M059J (cell line): Measurements from ENCODE around the gene IRF3. TPM values are rescaled to one million over a fixed set of nuclear protein-coding genes. Genes with fewer than 3 reads are reported as not detected.

Experiments used
- DNase-seq: peaks from one replicate; pipeline ENCODE4 v3.0.0-alpha.2; 2012; ENCODE audit warnings: low read depth
- total RNA-seq: library from RNA; depleted of rRNA; stranded (reverse); fragments of >200 nt; shearing (Covaris generic); gene quantifications from 2 replicates; pipeline ENCODE4 v1.2.3, GENCODE V29; 2014

IRF3 gene
- total RNA-seq, 1 experiment from 2014 or later, result 186 TPM

DNA sequence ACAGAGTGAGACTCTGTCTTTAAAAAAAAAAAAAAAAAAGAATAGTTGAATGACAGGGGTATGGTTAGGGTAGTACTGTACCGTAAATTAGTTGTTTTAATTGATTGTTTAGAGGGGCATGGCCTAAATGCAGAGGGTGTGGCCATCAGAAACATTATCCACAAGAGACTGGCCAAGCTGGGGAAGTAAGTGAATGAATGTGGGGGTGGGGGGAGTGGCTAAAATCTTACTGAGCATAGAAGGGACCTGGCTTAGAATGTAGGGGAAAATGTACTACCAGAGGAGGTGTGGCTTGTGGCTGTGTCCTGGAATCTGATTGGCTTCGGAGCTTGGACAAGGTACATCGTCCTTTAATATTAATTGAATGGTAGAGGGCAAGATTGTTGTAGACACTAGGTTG is 3.9 kb upstream of the IRF3 start:
- no peak for DNase-seq

DNA sequence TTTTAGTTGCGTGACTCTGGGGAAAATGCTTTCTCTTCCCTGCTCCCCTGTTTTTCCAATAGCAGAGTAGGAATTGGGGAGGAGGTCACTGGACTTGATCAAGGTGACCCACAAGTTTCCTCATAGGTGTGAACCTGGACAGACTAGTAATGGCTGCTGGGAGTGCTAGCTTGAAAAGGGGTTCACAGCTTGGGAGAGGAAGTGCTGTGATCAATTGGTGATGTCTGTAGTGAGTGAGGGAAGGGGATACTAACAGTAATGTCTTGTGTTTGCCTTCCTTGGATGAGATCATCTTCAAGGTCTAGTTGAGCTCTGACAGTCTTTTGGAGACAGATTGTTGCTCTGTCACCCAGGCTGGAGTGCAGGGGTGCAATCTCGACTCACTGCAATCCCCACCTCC is 1.8 kb upstream of the IRF3 start:
- DNase-seq, result no peak

DNA sequence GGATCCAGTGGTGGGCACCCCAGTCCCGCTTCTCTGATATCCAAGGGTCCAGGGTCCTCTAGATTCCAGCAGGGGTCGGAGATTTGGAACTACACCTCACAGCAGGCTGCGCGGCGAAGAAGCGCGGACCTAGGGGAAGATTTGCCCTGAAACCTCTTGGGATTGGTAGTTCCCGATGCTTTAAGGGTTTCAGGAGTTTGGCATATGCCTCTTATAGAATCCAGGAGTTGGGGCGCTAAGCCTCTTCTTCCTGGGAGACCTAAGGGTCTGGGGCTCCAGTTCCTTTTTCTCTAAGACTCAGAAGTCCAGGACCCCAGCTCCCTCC is 425 bp upstream of the IRF3 start:
- no peak for DNase-seq

DNA sequence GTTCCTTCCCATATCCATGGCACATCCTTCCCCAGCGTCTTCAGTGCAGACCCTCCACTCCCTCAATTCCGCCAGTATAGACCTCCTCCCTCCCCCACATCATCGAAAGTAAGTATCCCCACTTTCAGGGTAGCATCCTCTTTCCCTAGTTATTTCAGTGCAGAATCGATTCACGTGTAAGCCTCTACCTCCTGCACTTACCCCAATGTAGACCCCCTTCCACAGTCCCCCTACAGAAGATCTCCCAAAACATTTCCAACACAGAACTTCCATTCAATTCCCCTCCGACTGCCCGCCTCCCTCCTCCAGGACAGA is 664 bp downstream of the IRF3 start:
- no peak for DNase-seq

DNA sequence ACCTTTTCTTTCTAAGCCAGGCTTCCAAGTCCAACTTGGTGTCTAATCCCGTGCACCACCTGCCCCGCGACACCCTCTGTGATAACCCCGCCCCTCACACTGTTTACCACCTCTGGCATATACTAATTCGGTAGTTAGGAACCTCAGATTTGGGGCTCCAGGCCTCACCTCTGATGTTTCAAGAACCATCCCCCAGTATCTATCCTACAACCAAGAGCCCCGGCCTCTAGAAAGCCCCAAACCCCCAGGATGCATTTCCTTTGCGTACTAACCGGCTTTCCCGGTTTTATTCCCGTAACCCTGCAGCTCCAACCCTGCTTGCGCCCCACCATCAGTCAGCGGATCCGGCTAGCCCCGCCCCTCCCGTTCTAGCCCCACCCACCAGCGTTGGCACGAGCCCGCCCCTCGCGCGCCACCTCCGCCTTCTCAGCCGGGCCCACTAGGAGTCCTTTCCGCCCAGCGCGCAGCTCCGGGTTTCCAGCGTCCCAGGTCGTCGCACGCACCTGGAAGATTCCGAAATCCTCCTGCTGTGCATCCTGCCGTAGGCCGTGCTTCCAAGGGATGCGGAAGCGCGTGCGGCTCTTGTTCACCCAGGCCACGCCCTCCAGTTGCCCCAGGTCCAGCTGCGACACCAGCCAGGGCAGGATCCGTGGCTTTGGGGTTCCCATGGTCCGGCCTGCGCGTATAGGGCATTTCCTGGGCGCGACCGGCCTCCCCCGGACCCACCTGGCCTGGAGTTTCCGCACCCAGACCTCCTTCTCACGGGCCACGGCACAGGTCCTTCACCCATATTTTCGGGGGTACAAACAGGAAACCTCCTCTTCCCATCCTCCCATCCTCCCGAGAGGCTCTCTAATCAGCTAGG is 1.3 kb downstream of the IRF3 start:
- DNase-seq, result peak; percentile 96

DNA sequence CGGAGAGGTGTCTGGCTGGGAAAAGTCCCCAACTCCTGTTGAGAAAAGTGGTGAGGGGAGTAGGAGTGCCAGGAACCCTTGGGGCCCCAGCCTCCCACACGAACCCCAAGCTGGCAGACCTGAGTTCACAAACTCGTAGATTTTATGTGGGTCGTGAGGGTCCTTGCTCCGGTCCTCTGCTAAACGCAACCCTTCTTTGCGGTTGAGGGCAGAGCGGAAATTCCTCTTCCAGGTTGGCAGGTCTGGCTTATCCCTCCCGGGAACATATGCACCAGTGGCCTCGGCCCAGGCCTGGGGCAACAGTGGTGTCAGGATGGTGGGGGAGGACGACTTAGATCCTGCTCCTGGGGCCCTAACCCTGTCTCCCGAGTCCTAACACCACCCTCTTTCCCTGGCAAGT is 2.4 kb downstream of the IRF3 start:
- no peak for DNase-seq

DNA sequence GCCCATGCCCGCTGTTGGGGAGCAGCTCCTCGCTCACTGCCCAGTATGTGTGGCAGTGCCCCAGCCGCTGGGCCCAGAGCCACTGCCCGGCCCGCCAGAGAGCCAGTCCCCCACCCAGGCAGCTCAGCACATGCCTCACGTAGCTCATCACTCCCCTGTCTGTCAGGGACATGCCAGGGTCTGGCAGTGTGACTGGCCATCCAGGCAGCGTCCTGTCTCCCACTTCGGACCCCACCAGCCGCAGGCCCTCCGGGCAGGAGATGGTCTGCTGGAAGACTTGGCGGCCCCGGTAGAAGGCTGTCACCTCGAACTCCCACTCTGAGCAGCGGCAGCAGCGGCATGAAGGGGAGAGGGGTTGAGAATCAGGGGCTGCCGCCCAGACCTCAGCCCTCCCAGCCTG is 3.6 kb downstream of the IRF3 start:
- no peak for DNase-seq

DNA sequence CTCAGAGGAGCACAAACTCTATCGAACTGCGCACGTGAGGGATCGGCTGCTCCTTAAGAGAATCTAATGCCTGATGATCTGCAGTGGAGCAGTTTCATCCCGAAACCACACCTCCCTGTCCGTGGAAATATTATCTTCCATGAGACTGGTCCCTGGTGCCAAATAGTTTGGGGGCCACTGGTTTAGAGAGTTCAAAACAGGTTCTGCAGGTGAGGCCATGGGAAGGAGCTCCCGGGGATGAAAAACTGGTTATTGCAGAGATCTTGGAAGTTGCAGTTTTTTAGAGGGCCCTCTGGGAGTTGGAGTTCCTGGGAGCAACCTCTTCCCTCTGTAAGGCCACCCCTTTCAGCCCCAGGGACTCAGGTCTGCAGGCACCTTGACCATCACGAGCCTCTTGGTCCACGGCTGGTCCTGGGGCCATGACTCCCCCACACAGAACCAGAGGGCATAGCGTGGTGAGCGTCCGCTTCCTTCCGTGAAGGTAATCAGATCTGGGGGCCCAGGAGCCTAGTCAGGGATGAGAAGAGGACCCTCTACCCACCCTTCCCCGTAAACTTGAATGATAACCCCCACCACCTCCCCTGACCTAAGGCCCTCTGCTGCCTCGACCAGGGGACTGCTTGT is 5.2 kb downstream of the IRF3 start:
- no peak for DNase-seq

DNA sequence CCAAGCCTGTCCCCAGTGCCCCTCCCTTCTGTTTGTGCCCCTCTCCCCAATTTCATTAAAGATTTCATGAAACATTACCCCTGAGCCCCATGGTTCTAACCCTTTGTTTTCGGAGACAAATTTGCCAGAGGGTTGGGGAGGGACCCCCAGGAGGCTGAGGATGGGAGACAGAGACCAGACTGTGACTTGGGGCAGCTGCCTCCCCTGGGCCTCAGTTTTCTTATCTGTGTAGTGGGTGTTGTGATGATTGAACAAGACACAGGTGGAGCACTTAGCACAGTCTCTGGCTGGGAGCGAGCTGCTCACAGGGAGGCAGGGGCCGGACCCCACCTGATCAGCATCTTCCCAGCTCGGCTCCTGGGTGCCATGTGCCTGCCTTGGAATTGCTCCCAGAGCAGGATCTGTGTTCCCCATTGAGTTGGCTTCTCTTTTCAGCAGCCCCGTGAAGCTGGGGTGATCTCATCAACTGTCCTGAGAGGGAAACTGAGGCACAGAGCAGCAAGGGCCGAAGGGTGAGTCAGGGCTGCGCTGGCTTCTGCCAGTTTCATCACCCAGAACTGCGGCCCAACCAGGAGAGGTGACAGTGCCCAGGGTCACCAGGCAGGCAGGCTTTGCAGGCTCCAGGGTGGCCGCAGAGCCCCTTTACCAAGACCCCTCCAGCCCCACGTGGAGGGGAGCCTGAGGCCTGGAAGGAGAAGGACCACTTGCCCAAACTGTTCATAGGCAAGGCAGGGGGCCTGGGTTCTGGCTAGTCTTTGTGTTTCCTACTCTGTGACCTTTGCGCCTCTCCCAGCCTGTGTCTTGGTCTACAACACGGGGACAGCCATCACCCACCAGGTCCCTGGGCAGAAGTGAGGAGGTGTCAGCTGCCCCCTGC is 6.9 kb downstream of the IRF3 start:
- no peak for DNase-seq

DNA sequence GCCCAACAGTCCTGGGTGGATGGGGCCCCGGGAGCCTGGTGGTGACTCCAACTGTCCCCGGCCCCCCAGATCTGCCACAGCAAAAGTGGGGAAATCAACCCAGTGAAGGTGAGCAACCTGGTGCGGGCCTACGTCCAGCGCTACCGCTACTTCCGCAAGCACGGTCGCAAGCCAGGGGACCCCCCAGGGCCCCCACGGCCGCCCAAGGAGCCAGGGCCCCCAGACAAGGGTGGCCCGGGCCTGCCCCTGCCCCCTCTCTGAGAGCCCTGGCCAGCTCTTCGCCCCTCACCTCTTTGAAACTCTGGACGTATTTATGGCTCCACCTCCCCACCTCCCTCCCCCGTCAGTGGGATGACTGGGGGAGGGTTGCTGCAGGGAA is 7.5 kb downstream of the IRF3 start:
- DNase-seq, result no peak

DNA sequence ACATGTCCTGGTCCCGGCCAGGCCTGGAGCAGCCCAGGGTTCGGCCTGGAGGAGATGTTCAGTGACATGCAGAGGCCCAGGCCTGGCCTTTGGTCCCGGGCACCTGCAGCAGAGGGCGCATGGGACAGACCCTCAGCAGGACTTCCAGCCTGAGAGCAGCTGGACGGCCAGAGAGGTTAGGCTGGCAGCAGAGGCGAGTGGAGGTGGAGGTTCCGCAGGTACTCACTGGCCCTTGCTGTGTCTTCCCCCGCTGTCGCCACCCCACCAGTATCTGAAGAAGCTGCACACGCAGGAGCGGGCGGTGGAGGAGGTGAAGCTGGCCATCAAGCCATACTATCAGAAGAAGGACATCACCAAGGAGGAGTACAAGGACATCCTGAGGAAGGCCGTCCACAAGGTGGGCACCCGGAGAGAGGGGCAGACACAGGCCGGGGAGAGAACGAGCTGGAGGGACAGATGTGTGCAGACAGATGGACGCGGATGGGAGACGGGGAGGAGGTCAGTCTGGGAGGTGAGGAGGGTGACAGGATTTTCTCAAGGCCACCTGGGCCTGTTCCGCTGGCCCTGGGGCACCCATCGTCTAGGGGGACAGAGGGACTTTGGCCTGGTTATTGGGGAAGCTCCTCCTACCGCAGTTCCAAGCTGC is 8.0 kb downstream of the IRF3 start:
- no peak for DNase-seq

DNA sequence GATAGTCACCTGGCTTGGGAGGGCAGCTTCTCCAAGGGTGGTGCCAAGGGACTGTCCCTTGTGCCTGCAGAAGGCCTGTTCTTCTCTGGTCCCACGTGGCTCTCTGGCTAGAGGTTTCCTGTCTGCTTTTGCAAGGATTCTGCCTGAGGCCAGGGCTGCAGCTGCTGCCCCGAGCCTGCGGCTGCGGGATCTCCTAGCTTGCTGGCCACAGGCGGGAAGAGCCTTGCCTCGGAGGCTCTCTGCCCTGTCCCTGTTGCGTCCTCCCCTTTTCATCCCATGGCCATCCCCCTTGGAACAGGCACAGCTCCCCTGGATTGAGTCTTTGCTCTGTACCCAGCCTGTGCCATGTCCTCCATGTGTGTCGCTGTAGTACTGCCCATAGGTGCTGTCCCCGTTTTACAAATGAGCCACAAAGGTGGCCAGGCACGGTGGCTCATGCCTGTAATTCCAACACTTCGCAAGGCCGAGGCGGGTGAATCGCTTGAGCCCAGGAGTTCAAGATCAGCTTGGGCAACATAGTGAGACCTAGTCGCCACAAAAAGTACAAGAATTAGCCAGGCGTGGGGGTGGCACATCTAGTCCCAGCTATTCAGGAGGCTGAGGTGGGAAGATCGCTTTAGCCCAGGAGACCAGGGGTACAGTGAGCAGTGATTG is 9.1 kb downstream of the IRF3 start:
- DNase-seq, result no peak

DNA sequence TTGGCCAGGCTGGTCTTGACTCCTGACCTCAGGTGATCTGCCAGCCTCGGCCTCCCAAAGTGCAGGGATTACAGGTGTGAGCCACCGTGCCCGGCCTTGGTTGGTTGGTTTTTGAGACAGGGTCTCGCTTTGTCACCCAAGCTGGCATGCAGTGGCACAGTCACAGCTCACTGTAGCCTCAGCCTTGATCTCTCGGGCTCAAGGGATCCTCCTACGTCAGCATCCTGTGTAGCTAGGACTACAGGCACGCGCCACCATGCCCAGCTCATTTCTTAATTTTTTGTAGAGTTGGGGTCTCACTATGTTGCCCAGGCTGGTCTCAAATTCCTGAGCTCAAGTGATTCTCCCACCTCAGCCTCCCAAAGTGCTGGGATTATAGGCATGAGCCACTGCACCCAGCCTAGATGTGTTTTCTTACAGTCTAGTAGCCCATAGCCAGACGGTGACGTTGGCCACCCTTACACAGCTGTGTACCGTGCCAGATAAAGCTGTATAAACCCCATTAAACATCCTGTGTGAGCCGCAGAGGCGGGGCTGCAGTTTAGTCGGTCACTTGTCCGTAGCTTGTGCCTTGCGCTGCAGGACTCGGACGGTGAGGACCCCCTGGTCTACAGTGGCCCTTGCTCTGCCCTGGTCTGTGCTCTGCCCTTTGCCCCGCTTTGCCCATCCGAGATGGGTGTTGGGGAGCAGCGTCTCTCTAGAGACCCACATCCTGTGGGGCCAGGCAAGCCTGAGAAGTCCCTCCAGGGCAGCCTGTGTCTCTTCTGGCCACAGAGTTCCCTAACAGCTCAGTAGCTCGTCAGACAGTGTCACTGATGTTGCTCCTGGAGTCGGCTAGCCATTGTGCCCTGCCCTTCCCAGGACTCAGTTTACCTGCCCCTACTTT is 9.8 kb downstream of the IRF3 start:
- no peak for DNase-seq

DNA sequence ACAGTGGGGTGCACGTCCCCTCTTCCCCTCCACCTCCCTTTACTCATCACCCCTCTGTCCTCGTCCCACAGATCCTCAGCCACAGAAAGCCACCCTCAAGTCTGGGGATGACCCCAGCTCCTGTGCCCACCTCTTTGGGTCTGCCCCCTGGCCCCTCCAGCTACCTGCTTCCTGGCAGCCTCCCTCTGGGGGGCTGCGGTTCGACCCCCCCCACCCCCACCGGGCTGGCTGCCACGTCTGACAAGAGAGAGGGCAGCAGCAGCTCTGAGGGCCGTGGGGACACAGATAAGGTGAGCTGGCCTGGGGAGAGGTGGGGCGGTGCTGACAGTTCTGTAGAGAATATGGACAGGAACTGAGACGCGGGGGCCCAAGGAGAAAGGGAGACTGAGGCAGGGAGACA is 11.1 kb downstream of the IRF3 start:
- DNase-seq, result no peak

DNA sequence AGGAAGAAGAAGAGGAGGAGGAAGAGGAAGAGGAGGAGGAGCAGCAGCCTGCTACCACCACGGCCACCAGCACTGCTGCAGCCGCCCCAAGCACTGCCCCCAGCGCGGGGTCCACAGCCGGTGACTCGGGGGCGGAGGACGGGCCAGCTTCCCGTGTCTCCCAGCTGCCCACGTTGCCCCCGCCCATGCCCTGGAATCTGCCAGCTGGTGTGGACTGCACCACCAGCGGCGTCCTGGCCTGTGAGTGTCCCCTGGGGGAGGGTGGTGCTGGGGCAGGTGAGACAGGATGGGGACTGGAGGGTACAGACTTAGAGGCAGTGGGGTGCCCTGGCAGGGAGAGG is 12.2 kb downstream of the IRF3 start:
- DNase-seq, result no peak

DNA sequence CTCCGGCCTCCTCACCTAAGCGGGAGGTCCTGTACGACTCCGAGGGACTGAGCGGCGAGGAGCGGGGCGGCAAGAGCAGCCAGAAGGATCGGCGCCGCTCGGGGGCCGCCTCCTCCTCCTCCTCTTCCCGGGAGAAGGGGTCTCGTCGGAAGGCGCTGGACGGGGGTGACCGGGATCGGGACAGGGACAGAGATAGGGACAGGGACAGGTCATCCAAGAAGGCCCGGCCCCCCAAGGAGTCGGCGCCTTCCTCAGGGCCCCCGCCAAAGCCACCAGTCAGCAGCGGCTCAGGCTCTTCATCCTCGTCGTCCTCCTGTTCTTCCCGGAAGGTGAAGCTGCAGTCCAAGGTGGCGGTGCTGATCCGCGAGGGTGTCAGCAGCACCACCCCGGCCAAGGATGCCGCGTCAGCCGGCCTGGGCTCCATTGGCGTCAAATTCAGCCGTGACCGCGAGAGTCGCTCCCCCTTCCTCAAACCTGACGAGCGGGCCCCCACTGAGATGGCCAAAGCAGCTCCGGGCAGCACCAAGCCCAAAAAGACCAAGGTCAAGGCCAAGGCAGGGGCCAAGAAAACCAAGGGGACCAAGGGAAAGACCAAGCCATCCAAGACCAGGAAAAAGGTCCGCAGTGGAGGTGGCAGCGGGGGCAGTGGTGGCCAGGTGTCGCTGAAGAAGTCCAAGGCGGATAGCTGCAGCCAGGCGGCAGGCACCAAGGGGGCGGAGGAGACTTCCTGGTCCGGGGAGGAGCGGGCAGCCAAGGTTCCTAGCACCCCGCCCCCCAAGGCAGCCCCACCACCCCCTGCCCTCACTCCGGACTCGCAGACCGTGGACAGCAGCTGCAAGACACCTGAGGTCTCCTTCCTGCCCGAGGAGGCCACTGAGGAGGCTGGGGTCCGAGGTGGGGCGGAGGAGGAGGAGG is 12.8 kb downstream of the IRF3 start:
- DNase-seq, result no peak

DNA sequence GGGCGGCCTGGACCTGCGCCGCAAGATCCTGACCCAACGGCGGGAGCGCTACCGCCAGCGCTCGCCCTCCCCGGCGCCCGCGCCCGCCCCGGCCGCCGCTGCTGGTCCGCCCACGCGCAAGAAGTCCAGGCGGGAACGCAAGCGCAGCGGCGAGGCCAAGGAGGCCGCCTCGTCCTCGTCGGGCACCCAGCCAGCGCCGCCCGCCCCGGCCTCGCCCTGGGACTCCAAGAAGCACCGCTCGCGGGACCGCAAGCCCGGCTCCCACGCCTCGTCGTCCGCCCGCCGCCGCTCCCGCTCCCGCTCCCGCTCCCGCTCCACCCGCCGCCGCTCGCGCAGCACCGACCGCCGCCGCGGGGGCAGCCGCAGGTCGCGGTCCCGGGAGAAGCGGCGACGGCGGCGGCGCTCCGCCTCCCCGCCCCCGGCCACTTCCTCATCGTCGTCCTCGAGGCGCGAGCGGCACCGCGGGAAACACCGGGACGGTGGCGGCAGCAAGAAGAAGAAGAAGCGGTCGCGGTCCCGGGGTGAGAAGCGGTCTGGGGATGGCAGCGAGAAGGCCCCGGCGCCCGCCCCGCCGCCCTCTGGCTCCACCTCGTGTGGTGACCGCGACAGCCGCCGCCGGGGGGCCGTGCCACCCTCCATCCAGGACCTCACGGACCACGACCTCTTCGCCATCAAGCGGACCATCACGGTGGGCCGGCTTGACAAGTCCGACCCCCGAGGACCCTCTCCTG is 13.7 kb downstream of the IRF3 start:
- no peak for DNase-seq

DNA sequence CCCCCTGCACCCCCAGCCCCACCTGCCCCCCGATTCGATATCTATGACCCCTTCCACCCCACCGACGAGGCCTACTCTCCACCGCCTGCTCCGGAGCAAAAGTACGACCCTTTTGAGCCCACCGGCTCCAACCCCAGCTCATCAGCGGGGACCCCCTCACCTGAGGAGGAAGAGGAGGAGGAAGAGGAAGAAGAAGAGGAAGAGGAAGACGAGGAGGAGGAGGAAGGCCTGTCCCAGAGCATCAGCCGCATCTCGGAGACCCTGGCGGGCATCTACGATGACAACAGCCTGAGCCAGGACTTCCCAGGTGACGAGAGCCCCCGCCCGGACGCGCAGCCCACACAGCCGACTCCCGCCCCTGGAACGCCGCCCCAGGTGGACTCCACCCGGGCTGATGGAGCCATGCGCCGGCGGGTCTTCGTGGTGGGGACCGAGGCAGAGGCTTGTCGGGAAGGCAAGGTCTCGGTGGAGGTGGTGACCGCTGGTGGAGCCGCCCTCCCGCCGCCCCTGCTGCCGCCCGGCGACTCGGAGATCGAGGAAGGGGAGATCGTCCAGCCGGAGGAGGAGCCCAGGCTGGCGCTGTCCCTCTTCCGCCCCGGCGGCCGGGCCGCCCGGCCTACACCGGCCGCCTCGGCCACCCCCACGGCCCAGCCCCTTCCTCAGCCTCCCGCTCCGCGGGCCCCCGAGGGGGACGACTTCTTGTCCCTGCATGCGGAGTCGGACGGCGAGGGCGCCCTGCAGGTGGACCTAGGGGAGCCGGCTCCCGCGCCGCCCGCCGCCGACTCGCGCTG is 14.4 kb downstream of the IRF3 start:
- DNase-seq, result no peak
